Measurements from ENCODE around the gene INHBB.

INHBB gene

GRCh38 chr2:120360307-120360855, 14.4 kb downstream of the INHBB start:
- FAIRE-seq: no peak

DNA sequence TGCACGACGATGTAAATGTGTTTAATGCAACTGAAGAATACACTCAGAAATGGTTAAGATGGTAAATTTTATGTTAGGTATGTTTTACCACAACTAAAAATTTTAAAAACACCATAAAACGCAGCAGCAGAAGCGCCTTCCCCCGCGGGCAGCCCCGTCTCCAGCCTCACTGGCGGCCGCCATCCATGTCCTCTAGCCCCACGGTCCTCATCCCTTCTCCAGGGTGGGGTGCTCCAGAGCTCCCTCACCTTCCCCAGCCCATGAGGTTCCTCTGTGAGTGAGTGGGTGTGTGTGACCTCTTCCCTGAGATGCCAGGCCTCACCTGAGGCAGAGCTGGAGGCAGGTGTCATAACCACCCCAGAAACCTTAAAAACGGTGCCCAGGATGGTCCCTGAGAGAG, 17.0 kb downstream of the INHBB start:
- no peak for FAIRE-seq

DNA sequence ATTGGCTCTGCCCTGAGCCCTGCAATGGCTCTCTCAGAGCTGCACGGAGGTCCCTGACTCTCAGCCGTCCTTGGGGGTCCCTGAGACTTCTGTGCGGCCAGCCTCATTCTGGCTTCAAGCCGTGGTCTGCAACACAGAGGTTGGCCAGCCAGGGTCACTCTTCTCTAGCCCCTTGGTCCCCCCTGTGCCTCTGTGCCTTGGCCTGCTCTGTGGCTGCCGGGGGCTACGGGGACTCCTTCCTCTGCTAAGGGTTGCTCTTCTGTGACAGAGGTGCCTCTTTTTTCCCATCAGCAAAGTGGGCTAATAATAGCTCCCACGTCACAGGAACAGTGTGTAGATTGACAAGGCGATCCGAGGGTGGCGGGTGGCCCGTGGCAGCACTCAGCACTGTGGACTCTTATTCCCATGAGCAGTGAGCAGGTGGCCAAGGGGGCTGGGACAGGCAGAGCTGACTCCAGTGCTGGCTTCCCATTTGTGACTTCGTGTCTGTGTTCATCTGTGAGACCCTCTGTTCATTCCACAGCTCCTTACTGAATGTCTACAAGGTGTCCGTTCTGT, 19.4 kb downstream of the INHBB start:
- no peak for FAIRE-seq

DNA sequence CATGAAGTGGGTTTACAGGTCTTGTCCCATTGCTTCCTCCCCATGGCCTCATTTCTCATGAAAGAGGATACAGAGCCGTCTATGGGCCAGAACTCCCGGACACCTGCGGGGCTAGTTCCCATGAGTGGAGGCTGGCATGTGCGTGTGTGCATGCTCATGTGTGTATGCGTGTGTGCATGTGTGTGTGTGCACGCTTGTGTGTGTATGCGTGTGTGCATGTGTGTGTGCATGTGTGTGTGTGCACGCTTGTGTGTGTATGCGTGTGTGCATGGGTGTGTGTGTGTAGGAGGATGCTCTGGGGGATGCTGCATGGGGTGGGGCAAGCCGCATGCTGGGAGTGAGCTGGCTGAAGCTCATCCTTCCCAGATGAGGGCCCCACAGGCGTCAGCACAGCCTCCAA, 20.8 kb downstream of the INHBB start:
- FAIRE-seq: no peak

GRCh38 chr2:120367221-120367620, 21.3 kb downstream of the INHBB start:
- FAIRE-seq: no peak

DNA sequence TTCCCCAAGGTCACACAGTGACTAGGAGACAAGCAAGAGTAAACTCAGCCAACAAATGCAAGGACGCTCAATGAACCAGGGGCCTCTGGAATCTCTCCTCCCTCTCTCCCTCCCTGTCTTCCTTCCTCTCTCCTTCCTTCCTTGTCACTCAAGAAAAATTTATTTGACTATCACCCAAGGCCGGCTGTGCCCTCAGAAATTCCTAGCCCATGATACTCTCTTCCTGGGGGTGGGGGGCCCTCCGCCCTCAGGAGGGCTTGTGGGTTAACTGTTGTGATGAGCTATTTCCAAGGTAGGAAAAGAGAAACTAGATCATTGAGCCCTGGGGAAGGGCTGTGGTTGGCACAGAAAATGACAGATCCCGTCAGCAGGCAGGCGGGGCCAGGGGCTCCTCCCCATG, 21.7 kb downstream of the INHBB start:
- no peak for FAIRE-seq

- no peak for FAIRE-seq
Observed at GRCh38 chr2:120368086-120368485, 22.1 kb downstream of the INHBB start.

- FAIRE-seq: no peak
Observed at GRCh38 chr2:120369250-120369649, 23.3 kb downstream of the INHBB start.

DNA sequence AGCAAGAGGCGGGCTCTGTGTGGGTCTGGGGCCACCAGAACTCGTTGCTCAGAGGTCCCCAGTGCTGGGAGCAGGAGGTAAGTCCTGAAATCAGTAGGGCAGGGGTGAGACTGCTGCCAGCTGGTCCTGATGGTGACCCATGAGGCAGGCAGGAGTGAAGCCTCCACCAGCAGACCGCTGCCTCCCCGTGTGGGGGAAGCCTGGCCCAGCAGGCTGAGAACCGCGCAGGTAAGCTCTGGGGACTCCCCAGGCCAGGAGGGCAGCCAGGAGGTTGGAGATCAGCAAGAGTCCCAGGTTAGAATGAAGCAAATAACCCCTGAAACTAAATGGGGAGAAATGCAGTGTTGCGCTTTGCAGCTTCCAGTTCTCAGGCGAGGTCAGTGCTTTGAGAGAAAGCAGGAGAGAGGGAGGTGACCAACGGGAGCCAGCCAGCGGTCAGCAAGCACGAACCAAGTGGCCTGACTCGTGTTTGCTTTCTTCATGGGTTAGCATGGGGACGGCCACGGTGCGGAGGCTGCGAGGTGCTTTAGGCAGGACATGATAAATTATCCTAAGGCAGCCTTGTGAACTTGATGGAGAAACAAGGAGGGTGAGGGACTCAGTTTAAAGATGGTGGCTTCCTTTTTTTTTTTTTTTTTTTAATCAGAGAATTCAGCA, 26.2 kb downstream of the INHBB start:
- no peak for FAIRE-seq

GRCh38 chr2:120372816-120373215, 26.9 kb downstream of the INHBB start:
- no peak for FAIRE-seq

GRCh38 chr2:120373424-120373823, 27.5 kb downstream of the INHBB start:
- no peak for FAIRE-seq

- FAIRE-seq: no peak
Observed at GRCh38 chr2:120374821-120375220, 28.9 kb downstream of the INHBB start.

GRCh38 chr2:120375251-120376020, 29.5 kb downstream of the INHBB start:
- no peak for FAIRE-seq

- no peak for FAIRE-seq
Observed at GRCh38 chr2:120376101-120376500, 30.2 kb downstream of the INHBB start.

DNA sequence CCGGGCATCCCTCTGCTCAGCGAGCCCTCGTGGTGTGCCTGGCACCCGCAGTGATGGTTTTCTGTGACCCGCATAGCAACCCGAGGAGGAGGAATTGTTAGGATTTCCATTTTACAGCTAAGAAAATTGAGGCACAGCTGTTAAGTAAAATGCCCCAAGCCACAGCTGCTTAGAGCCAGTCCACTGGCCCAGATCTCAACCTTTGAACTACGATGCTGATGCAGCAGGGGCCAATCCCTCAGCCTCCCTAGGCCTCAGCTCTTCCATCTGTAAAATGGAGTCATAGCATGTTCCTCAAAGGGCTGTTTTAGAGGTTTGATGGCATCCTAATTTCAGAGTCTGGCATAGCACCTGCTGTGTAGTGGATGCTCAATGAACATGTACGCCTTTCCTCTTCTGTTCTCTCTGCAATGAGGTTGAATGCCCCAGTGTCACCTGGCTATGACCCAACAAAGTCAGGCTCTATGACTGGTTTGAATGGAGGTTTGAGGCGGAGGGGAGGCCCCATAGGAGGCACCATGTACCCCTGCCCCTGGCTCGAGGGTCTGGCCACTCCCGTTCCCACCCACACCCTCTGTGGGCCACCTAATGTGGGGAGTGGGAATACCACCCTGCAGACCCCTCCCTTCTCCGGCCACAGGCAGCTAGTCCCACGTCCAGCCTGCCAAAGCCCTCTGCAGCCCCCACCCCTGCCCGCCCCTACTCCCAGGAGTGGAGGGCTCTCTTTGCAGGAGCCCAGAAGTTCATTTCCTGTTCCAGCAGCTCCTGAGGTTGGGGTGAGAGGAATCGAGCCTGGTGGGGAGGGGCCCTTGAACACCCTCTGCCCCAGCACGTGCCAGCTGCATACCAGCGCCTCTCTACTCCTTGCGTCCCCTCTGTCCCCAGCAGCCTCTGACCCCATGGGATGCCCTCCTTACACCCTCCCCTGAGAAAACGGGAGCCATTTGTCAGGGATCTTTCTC, 31.0 kb downstream of the INHBB start:
- no peak for FAIRE-seq

GRCh38 chr2:120378605-120379004, 32.7 kb downstream of the INHBB start:
- no peak for FAIRE-seq

- FAIRE-seq: no peak
Observed at GRCh38 chr2:120379916-120380893, 34.3 kb downstream of the INHBB start.

DNA sequence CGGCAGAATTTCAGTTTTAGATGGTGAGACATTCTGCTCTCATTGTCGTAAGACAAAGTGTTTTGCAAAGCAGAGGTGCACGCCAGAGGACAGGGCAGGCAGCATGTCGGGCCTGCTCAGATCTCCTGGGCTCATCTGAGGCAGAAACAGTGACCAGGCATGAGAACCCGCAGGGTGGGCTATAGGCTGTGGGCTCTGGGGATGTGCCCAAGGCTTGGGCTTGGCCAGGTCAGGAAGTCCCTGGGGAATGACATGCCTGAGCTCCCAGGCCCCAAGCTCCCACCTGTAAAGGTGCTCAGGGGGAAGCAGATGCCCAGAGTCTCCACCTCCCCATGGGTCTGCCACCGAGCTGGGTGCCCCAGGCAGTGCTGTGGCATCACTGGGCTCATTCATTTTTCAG, 35.3 kb downstream of the INHBB start:
- no peak for FAIRE-seq

- FAIRE-seq: no peak
Observed at GRCh38 chr2:120381661-120382060, 35.7 kb downstream of the INHBB start.

DNA sequence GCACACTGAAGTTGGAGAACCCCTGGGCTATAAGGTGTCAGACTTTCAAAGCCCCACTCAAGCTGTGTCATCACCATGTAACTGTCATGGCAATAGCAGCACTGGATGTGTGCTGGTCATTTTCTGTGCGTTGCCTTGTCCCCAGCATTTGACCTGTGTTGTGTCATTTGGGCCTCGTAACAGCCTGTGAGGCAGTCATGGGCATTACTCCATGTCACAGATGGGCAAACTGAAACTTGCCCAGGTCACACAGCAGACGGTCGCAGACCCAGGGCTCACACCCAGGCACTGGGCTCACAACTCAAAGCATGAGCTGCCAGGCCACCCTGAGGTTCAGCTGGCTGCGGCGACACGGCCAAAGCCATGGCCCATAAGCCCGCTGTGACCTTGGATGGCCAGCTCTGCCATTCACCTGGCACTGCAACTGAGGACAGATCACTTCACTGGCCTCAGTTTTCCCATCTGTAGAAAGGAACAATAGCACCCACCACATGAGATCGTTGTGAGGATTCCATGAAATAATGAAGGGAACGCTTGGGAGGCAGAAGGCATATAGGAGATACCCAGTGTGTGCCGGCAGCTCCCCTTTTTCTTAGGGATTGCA, 36.7 kb downstream of the INHBB start:
- FAIRE-seq: no peak

DNA sequence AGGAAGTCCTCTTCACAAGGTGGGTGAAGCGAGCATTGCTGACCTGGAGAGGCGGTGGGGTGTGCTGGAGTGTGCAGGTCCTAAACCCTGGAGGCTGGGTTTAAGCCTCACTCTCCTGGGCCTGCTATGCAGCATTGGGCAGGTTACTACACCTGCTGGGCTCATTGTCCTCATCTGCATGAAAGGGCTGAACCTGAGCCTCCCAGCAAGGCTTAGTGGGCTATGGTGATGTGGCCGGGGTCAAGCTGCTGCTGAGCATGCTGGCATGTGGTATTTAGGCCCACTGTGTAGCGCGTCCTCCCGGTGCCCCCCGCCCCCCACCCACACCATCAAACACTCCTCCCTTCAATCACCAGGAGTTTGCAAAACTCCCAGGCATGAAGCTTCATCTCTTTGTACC, 37.3 kb downstream of the INHBB start:
- FAIRE-seq: no peak

All from colon (tissue), 2 donors.